NCI-H2029 (cell line): ENCODE data around the gene BTBD19.
A peak's percentile ranks its signal among the peaks of the same experiment; 100 is the strongest.
"Not testable (repeated sequence)": the region's sequence is repeated elsewhere in the genome, so short reads cannot be mapped to it uniquely, and the experiment has no call there.

Source experiments
- DNase-seq: peaks from one replicate; lab custom pipeline; 2025; lab: John Stamatoyannopoulos, UW

BTBD19 gene

DNA sequence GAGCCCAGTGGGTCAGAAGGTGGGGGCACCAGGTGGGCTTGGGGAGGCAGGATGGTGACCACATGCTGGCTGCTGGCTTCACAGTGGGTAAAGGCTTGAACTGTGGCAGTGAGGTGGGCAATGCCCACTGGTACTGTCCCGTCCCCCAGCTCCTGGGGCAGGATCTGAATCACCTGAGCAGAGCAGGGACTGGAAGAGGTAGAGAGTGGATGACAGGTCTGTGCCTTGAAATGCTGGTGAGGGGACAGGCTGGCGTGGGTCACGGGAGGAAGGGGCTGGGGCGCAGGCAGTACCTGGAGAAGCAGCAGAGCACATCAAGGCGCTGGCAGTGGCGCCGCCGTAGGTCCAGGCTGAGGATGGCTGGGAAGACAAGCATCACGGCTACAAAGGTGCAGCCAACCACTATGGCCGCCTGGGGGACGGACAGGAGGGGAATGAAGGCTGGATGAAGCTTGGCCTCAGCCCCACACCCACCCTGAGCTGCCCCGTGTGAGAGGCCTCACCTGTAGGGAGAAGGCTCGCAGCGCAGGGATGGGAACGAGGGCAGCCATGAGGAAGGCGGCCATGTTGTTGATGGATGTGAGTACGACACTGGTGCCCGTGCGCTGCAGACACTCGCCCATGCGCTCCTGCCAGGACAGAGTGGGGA is 19.8 kb downstream of the BTBD19 start:
- no peak for DNase-seq

DNA sequence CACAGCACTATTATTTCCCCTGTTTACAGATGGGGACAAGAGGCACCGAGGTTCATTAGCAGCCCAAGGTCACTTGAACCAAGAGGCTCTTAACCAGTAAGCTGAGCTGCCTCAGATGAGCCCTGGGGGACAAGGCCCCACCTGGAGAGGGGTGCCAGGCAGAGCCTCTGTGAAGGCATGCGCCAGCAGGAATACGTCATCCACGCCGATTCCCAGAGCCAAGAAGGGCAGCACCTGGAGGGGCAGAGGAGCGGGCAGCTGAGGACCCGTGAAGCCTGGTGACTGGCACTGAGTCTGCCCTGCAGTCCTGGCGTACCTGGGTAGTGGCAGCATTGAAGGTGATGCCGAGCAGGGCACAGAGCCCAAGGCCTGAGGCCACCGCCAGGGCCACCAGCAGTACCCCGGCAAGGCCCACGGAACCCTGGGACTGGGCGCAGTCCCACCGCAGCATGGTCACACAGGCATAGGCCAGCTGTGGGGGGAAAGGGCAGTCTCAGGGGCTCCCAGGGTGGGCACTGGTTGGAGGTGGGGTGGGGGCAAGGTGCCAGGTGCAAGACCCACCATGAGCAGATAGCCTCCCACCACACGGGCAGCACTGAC is 20.6 kb downstream of the BTBD19 start:
- DNase-seq = no peak

DNA sequence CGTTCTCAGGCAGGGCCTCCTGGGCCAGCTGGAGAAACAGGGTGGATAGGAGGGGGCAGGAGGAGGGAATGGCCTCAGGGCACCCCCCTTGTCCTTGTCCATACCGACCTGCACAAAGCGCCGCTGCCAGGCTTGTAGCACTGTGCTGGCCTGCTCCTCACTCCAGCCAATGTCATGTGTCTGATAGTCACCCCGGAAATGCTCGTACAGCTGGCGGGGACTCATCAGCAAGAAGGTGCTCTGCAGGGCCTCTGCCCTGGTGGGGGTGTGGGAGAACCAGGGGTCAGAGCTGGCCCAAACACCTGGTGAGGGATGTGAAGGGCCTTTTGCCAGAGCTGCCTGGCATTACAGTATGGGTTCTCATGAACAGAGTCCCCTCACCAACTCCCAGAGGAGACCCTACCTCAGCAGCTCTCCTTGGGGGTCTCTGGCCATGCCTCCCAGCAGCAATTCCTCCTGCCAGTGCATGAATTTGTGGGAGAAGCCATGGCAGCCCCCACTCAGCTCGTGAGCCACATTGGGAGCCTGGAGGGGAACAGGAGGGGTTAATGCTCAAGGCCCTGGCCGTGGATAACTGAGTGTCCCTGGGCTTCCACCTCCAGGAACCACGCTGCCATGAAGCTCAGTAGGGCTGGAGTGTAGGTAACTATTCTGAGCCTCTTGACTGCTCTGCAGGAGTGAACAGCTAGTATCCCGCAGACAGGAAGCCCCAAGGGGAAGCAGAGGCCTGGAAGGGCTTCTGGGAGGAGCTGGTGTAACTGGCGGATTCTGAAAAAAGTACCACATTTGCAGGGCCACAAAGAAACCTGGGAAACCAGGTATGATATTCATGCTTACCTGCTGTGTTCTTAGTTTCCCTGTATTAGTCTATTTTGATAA is 21.4 kb downstream of the BTBD19 start:
- no peak for DNase-seq

DNA sequence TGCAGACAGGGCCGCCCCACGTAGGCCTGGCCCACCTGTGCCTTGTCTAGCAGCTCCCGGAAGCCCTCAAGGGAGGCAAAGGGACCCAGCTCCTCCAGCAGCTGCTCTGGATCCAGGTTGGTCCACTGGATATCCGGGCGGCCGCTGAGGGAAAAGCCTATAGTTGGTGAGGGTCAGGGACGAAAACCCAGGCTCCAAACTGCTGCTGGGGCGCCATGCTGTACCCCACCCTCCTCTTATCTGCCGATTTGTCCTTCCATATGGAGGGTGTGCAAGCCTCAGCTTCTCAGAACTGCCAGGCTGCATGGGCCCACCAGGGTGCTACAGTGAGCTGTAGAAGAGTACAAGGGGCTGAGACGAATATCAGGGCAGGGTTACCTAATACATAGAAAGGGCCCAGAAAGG is 22.6 kb downstream of the BTBD19 start:
- no peak for DNase-seq

DNA sequence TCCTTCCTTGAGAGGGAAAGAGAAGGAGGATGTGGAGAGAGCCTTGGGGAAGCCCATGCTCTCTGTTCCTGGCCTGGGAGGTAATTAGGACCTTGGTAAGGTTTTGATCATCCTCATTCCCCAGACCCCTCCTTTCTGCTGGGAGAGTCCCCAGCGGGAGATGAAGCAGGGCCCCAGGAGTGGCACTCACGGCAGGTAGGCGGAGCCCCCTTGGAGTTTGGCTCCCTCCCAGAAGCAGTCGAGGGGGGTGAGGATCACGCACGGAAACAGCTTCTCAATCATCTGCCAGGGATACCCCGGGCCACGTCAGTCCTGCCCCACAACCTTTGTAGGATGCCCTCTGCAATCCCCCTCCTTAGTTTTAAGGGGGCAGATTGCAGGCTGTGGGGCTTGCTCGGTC is 23.2 kb downstream of the BTBD19 start:
- no peak for DNase-seq

DNA sequence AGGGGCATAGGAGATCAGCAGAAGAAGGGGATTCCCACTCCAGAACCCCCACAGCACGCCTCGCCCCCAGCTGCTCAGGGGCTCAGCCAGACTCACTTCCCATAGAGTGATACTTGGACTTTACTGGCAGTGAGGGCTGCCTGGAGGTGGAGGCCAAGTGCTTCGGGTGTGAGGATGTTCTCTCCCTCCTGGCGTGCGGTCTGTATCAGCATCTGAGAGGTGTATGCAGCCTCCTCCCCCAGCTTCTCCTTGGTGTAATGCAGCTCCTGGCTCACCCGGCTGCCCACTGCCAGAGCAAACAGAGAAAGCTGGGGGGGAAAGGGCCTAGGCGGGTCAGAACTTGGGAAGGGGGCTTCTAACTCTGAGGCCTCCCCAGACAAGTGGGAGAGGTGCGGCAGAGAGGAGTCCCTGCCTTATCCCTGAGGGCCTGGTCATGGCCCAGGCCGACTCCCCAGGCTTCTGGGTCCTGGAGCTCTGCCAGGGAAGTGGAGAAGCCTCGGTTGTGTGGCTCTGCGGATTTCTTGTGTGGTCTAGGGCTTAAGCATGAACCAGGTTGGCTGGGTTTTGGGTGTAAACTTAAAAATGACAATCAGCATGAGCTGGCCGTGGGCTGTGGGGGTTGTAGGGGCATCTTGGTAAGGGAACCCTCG is 23.9 kb downstream of the BTBD19 start:
- DNase-seq = no peak

DNA sequence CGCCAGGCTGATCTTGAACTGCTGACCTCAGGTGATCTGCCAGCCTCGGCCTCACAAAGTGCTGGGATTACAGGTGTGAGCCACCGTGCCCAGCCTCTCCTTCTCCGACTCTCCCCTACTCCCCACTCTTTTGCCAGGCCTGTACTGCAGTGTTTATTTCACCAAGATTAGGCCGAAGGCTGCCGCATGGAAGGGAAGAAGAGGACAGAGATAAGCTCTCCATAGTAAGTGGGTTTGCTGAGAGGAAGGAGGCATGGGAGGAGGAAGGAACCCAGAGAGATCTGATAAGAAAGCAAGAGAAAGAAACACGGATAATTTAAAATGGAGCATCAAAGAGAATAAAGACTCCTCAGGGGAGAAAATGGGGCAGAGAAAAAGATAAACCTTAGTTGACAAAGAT is 26.0 kb downstream of the BTBD19 start:
- no peak for DNase-seq

DNA sequence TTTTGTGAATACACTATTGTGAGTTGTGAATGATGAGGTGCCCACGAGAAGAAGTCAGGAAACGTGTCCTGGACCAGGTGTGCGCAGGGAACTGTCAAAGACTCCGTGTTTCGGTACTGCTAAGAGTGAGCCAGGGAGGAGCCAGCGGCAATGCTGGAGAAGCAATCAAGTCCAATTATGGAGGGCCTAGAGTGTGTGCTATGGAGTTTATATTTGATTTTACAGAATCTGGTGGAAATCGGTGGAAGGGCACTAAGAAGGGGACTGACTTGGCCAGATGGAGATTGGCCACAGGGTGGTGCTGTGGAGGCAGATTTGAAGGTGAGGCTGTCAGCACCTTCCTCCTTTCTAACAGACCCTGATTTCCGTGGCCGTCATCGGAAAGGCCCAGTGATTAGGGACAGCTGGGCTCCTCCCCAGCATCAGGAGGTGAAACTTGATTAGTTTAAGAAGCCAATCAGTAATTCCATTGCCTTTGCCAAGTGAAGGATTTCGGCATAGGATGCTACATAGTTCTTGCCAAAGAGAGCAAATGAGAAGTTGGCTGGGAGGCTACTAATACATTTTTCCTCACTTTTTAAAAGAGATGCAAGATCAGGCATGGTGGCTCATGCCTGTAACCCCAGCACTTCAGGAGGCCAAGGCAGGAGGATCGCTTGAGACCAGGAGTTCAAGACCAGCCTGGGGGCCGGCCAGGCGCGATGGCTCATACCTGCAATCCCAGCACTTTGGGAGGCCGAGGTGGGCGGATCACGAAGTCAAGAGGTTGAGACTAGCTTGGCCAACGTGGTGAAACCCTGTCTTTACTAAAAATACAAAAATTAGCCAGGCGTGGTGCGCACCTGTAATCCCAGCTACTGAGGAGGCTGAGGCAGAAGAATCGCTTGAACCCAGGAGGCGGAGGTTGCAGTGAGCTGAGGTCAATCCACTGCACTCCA is 27.7 kb downstream of the BTBD19 start:
- peak; percentile 89 for DNase-seq

DNA sequence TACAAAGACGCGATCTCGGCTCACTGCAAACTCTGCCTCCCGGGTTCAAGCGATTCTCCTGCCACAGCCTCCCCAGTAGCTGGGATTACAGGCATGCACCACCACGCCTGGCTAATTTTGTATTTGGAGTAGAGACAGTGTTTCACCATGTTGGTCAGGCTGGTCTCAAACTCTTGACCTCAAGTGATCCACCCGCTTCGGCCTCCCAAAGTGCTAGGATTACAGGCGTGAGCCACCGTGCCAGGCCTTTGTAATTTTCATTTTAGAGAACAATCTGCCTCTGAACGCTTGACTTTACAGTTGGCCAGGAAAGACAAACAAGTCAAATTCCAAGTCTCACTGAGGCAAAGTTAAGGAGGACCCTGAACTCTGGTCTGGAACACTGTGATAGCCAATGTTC is 30.0 kb downstream of the BTBD19 start:
- DNase-seq = not testable (repeated sequence)

DNA sequence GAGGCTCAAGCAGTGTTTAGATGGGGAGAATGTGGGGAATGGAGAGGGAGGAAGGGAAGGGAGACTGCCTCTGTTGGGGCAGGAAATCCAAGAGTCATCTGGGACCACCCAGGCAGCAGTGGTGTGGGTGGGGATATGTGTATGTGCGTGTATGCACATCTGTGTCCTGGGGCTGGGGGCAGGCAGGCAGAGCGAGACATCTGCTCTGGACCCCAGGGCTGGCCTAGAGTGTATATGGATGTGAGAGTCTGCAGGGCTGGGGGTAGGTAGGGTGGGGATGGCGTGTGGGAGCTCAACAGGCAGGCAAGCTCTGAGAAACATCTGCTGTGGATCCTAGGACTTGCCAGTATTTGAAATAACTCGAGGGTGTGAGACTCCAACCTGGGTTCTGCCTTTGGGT is 31.3 kb downstream of the BTBD19 start:
- DNase-seq = no peak

DNA sequence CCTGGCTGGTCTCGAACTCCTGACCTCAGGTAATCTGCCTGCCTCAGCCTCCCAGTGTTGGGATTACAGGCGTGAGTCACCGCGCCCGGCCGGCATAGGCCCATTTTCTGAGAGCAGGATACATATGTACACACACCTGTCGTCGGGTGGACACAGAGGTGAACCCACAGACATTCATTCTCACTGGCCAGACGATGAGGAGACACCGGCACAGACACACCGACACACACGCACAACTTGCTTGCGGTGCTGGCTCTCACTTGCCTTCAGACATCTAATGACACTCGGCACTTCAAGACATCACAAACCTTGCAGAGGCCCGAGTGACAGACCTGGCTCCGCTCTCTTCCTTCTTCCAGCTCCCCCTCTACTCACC is 34.2 kb downstream of the BTBD19 start:
- DNase-seq = no peak

DNA sequence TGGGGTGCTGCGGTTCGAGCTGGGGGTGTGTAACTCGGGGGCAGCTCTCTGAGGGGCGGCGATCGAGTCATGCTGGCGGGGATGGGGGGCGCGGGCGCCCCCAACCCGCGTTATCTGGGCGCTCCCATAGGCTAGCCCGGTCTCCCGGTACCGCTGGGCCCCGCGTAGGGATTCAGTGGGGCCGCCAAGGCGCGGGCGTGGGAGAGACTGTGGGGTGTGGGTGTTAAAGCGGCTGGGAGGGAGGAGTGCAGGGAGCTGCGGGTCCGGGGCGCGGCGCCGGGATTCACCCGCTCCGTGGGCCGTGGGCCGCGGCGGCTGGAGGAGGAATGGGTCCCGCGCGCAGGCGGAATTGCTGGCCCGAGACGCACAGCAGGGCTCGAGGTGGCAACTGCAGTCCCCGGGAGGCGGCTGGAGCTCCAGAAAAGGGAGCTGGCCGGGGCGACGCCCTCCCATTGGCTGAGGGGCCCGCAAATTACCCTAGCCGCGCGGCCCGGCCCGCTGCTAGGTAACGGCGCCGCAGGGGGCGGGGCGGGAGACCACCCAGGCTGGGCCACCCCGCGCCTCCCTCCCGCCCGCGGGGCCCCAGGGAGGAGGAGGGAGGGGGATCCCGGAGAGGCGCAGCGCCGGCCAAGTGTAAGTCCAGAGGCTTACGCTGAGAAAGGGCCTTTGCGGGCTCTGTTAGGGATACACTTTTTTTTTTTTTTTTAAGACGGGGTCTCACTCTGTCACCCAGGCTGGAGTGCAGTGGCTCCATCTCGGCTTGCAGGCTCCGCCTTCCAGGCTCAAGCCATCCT is 34.7 kb downstream of the BTBD19 start, which contains the start of gene PTCH2:
Gene PTCH2, minus strand, starts transcription at position 392 of the 794 bp plus-strand sequence. Its CDS starts 321 bp downstream, at position 71.
- peak; percentile 53 for DNase-seq

DNA sequence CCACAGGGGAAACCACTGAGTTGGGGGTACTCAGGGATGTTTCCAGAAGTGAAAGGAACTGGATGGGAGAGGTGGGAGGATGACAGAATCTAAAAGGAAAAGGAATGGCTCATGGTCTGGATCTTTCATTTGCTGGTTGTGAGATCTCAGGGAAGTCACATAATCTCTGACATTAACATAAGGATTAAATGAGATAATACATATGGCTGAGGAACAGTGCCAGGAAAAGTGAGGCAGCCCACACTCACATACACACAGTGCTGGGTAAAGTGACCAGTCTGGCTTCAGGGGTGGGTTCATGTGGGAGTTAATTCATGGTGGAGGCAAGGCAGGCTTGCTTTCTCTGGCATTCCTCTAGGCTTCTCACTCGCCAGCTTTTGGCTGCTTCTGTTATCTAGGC is 38.7 kb downstream of the BTBD19 start:
- no peak for DNase-seq

DNA sequence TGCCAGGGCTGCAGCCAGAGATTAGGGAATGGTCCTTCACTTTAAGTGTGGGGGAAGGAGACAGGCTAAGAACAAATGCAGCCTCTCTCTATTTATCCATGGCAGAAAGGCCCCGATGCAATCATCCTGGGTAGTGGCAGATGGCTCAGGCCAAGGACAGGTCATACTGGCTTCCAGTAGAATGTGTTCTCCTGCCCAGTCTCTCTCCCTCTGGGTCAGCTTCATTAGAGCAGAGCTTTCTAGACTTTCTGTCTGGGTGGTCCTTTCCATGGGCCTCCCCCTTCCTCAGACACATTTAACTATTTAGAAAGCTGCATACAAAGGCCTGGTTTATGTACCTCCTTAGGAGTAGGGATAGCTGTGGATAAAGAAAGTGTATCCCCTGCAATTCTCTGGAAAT is 39.5 kb downstream of the BTBD19 start:
- no peak for DNase-seq

DNA sequence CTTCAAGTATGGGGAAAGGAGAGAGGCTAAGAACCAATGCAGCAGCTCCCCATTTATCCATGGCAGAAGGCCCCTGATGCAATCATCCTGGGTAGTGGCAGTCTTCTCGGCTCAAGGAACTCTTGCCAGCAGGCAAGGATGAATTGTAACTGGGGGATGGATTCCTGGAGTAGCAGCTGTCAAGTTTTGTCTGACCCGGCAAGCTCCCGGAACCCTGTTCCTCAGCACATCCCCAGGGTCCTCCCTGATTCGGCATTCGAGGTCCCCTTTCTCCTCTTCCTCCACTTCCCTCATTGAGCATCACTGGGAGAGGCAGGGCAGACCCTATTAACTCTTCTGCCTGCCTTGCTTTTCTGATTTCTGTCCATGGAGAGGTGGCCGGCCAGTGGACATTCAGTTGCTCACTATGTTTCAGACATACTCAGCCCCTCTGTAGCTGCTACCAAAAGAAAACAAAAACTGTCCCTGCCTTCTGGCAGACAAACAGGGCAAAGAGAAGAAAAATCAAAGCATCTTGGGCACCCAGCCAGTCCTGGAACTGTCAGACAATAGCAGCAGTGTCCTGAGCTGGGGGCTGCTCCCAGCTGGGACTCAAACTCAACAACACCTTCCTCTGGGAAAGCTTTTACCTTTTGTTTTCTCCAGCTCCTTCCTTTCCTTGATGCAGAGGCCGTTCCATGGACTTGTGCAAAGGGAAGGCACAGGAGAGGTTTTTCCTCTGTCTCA is 40.3 kb downstream of the BTBD19 start:
- DNase-seq = no peak

DNA sequence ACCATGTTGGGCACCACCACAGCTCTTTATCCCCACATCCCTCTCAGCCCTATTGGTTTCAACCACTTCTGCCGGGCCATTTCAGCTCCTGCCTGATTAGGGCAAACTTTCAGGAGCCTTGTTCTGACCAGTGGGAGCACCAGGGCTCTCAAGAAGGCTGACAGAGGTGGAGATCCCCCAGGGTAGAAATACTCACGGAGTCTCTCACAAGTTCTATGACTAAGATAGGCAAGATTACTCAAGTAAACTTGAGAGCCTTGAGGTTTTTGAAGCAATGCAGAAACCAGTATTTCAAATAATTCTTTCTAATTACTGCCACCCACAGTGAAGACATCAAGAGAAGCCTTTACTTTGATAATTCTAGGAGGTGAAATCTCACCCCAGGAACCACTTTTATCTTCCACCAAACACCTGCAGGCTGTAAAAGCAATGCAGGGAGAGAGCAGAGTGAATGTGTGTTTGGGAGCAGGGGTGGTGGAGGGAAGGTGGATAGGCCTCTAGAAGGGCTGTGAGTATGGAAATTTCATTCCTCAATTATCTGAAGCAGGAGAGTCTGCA is 41.3 kb downstream of the BTBD19 start:
- DNase-seq = no peak

DNA sequence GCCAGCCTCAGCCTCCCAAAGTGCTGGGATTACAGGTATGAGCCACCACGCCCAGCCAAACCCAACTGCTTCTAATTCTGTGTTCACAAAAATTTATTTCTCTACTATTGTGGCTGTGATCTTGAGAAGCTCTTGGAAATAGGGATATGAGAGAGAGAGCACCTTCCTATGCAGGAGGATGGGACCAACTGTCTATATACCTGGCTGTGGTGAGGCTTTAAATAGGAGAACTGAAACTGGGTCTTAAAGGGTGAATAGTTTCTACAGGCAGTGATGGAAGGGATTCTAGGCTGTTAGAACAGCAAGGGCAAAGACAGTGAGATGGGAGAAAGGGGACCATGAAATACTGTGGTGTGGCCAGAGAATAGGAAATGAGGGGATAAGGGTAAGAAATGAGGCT is 43.0 kb downstream of the BTBD19 start:
- no peak for DNase-seq

DNA sequence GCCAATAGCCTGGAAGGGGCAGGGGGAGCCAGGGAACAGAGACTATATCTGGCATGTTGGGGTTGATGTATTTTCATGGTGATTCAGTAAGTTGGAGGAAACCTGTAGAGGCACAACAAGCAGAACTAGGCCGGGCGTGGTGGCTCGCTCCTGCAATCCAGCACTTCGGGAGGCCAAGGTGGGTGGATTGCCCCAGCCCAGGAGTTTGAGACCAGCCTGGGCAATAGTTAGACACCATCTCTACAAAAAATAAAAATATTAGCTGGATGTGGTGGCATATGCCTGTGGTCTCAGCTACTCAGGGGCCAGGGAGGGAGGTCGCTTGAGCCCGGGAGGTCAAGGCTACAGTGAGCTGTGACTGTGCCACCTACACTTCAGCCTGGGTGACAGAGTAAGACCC is 44.9 kb downstream of the BTBD19 start:
- no peak for DNase-seq

DNA sequence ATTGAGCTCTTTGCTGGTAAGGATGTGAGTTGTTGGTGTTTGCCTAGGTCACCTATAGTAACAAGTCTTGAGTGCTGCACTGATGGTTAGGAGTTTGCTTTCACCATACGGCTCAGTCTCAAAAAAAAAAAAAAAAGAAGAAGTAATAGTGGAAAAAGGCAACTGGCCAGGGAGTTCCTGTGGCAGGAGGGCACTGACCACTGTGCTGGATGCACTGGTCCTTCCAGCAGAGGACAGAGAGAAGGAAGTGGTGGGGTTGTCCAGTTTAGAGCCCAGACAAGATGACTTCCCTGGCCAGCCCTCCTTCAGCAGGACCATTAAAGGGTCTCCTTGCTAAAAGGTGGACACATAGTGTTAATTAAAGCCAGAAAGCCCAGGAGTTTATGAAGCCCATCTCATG is 46.6 kb downstream of the BTBD19 start:
- DNase-seq = no peak

DNA sequence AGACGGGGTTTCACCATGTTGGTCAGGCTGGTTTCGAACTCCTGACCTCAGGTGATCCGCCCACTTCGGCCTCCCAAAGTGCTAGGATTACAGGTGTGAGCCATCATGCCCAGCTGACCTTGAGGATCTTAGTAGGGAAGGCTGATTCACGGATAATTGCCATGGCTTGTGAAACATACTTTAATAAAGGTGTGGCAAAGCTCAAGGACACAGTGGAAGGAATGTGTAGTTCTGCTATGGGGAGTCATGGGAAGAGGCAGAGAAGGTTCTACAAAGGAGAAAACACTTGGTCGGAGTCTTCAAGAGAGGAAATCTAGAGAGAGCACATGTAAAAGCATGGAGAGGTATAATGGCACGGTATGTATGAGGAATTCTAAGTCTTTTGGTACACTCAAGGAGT is 47.4 kb downstream of the BTBD19 start:
- DNase-seq = no peak
